Measurements from ENCODE around the gene SETD4. TPM values are rescaled to one million over a fixed set of nuclear protein-coding genes. Genes with fewer than 3 reads are reported as not detected.
A peak's percentile ranks its signal among the peaks of the same experiment; 100 is the strongest.

Gene SETD4
- total RNA-seq, 6 experiments from 2014 or later = 5.0 to 10.4 (median 7.3) TPM

- DNase-seq = no peak
- TF ChIP-seq, protein P1, sequence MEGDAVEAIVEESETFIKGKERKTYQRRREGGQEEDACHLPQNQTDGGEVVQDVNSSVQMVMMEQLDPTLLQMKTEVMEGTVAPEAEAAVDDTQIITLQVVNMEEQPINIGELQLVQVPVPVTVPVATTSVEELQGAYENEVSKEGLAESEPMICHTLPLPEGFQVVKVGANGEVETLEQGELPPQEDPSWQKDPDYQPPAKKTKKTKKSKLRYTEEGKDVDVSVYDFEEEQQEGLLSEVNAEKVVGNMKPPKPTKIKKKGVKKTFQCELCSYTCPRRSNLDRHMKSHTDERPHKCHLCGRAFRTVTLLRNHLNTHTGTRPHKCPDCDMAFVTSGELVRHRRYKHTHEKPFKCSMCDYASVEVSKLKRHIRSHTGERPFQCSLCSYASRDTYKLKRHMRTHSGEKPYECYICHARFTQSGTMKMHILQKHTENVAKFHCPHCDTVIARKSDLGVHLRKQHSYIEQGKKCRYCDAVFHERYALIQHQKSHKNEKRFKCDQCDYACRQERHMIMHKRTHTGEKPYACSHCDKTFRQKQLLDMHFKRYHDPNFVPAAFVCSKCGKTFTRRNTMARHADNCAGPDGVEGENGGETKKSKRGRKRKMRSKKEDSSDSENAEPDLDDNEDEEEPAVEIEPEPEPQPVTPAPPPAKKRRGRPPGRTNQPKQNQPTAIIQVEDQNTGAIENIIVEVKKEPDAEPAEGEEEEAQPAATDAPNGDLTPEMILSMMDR (IDR thresholded peaks at IDR 0.05) = no peak
- peak; percentile 74 for TF ChIP-seq POLR2A (IDR thresholded peaks at IDR 0.05)
- Histone ChIP-seq H3K4me1 (peaks cover 0 to 35% (median 6%) of the 10 kb centered on the region in 4 donors), H3K9me3 (no peaks in the 10 kb centered on the region), H3K36me3 (no peaks in the 10 kb centered on the region), H3K27me3 (no peaks in the 10 kb centered on the region), H3K4me3 (peak overlapping the region in 1 of 3 donors; percentile 2), H3K27ac (peak overlapping the region; percentile 61 to 83 (median 63))
- intact Hi-C loops (cut with DNase I) = no loop called here
- 34% methylated on average over 3 of the region's 3 CpGs for WGBS (ENCODE audit: insufficient coverage, low coverage, low lambda C conversion rate, missing lambda C conversion rate)
- peak; percentile 38 to 57 (median 52) for ATAC-seq
Observed at GRCh38 chr21:36065497-36066036, 5.2 kb upstream of the SETD4 start.

GRCh38 chr21:36064085-36064460 lies 3.7 kb upstream of the SETD4 start:
- intact Hi-C loops (cut with DNase I) = no loop called here
- ATAC-seq = peak in 1 of 4 donors; percentile 10
- Histone ChIP-seq H3K9me3 (no peaks in the 10 kb centered on the region), H3K27ac (peak overlapping the region in 2 of 3 donors; percentile 17 to 83), H3K4me1 (peaks cover 0 to 40% (median 6%) of the 10 kb centered on the region in 4 donors), H3K4me3 (no peak overlapping the region), H3K36me3 (no peaks in the 10 kb centered on the region), H3K27me3 (no peaks in the 10 kb centered on the region)
- no peak for DNase-seq
- WGBS (ENCODE audit: insufficient coverage, low coverage, low lambda C conversion rate, missing lambda C conversion rate) = 66% methylated on average over 4 of the region's 4 CpGs
- no peak for TF ChIP-seq POLR2A (IDR thresholded peaks at IDR 0.05)
- TF ChIP-seq, protein P1 (IDR thresholded peaks at IDR 0.05) = no peak

- peaks cover 0 to 43% (median 6%) of the 10 kb centered on the region in 4 donors for H3K4me1 ChIP-seq
- DNase-seq (peak in 2 of 3 donors; percentile 80 to 81), ATAC-seq (peak in 1 of 4 donors; percentile 22)
- WGBS (ENCODE audit: insufficient coverage, low coverage, low lambda C conversion rate, missing lambda C conversion rate) = 57% methylated on average over 14 of the region's 14 CpGs
- H3K9me3 ChIP-seq = no peaks in the 10 kb centered on the region
- H3K27ac ChIP-seq = peak overlapping the region in 2 of 3 donors; percentile 17 to 83
- no peaks in the 10 kb centered on the region for H3K36me3 ChIP-seq
- H3K4me3 ChIP-seq = no peak overlapping the region
- no peaks in the 10 kb centered on the region for H3K27me3 ChIP-seq
- no peak for TF ChIP-seq POLR2A (IDR thresholded peaks at IDR 0.05)
- TF ChIP-seq, protein P1 (IDR thresholded peaks at IDR 0.05) = no peak
- intact Hi-C loops (cut with DNase I) = no loop called here
Observed at GRCh38 chr21:36063375-36064084, 3.2 kb upstream of the SETD4 start.

- intact Hi-C loops (cut with DNase I) = no loop called here
- H3K36me3 ChIP-seq = peaks cover 0 to 18% (median 11%) of the 10 kb centered on the region in 4 donors
- H3K9me3 ChIP-seq = no peaks in the 10 kb centered on the region
- 92% methylated on average over 2 of the region's 2 CpGs for WGBS (ENCODE audit: insufficient coverage, low coverage, low lambda C conversion rate, missing lambda C conversion rate)
- no peak overlapping the region for H3K27ac ChIP-seq
- TF ChIP-seq, protein P1 (IDR thresholded peaks at IDR 0.05) = no peak
- no peak for TF ChIP-seq POLR2A (IDR thresholded peaks at IDR 0.05)
- peaks cover 0 to 35% (median 6%) of the 10 kb centered on the region in 4 donors for H3K4me1 ChIP-seq
- DNase-seq = no peak
- H3K27me3 ChIP-seq = no peaks in the 10 kb centered on the region
- no peak overlapping the region for H3K4me3 ChIP-seq
- no peak for ATAC-seq
Observed at GRCh38 chr21:36061445-36061844, 1.1 kb upstream of the SETD4 start.

Data from right lobe of liver (tissue), 6 donors.